Panc1 (cell line): Measurements from ENCODE around the gene SECTM1.

ENCODE experiments used
- POLR2AphosphoS5 ChIP-seq: IDR thresholded peaks from 2 replicates; pipeline ENCODE4 v1.6.1; 2012; ENCODE audit warnings: mild to moderate bottlenecking, low read depth, low read length, moderate library complexity
- TF ChIP-seq, protein P1 (sequence below): fragments of 450-650 bp; IDR thresholded peaks from 2 replicates; pipeline ENCODE4 v1.5.1; 2017; ENCODE audit warnings: mild to moderate bottlenecking

DNA sequence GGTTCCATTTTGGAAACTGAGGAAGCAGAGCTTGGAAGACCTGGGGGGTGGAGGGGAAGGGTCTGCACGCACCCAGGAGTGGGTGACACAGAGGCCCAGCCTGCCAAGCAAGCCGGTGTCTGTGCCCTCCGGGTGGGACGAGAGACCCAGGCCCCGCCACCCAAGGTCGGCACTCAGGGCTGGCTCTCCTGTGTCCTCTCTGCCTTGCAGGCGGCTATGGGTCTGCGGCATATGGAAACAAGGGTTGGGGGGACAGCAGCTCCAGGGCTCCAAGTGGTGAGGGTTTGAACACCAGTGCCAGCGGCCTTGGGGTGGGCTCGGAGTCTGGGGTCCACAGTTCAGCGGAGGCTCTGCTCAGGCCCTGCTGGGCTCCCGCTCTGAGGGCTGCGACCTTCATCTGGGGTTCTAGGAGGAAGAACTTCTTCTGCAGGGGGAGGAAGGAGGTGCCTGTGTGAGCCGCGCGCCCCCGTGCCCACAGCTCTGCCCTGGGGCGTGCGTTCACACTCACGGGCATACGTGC lies 11.6 kb downstream of the SECTM1 start:
- TF ChIP-seq POLR2AphosphoS5, result no peak
- TF ChIP-seq, protein P1, sequence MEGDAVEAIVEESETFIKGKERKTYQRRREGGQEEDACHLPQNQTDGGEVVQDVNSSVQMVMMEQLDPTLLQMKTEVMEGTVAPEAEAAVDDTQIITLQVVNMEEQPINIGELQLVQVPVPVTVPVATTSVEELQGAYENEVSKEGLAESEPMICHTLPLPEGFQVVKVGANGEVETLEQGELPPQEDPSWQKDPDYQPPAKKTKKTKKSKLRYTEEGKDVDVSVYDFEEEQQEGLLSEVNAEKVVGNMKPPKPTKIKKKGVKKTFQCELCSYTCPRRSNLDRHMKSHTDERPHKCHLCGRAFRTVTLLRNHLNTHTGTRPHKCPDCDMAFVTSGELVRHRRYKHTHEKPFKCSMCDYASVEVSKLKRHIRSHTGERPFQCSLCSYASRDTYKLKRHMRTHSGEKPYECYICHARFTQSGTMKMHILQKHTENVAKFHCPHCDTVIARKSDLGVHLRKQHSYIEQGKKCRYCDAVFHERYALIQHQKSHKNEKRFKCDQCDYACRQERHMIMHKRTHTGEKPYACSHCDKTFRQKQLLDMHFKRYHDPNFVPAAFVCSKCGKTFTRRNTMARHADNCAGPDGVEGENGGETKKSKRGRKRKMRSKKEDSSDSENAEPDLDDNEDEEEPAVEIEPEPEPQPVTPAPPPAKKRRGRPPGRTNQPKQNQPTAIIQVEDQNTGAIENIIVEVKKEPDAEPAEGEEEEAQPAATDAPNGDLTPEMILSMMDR, result no peak
